ENCODE measurements around the gene PDLIM7. TPM values are rescaled to one million over a fixed set of nuclear protein-coding genes. Genes with fewer than 3 reads are reported as not detected.

Gene PDLIM7
- total RNA-seq, 1 donor from 2014 or later: 113 TPM

DNA sequence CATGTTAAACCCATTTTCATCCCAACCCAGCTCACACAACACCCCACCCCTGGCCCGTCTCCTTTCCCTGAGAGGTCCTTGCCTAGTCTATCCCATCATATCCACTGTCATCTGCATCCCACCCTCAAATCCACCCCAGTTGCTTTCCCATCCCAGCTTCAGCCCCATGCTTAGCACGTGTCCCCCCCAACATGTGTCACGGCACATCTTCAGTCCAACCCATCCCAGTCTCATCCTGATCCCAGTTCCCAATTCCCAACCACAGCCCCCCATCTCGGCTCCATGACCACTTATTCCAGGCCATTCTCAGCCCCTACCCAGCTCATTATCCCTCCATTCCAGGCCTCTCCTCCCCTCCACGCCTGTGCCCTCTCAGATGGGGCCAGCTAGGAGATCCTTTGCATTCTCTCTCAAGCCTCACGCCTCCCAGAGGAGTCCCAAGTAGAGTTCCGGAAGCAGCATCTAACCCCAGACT, 23.4 kb downstream of the PDLIM7 start:
- H3K4me1 Mint-ChIP-seq (ENCODE audit: low read depth): peaks cover 24% of the 10 kb centered on the region
- H3K27ac Mint-ChIP-seq: peak overlapping the region; percentile 96
- H3K9me3 Mint-ChIP-seq (ENCODE audit: low read depth): no peaks in the 10 kb centered on the region

DNA sequence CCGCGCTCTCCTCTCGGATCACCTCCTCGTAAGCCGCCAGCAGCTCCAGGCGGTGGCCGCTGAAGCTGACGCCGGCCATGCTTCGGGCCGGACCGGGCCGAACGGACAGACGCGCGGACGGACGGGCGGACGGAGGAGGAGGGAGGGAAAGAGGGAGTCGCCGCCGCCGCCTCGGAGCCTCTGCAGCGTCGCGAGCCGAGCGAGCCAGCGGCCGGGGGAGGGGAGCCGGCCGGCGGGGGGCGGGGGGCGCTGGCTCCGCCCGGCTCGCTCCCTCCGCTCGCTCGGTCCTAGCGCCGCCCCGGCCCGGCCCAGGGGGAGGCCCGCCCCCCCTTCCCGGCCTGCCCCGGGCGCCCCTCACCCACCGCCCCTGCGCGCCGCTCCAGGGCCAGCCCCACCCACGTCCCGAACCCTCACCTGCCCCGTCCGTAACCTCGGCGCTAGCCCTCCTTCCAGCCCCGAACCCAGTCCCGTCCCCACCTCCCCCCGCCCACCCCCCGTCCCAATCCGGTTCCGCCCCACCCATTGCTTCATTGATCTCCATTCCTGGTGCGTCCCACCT, 23.9 kb downstream of the PDLIM7 start, which contains the start of gene DBN1:
Gene DBN1 (minus strand): TSS at position 192 of the 559 bp plus-strand sequence. CDS start 113 bp downstream, at position 79.
- Mint-ChIP-seq H3K4me1 (ENCODE audit: low read depth) (peaks cover 26% of the 10 kb centered on the region), H3K4me3 (ENCODE audit: low read depth) (peak within 1 kb of the TSS; percentile 82), H3K27ac (peak within 1 kb of the TSS; percentile 96), H3K27me3 (peaks cover 5% of the 10 kb centered on the region), H3K9me3 (ENCODE audit: low read depth) (no peaks in the 10 kb centered on the region), H3K36me3 (ENCODE audit: insufficient read depth) (peaks cover 6% of the 10 kb centered on the region)
- peak; percentile 54 for DNase-seq (ENCODE audit: low spot score, unreplicated experiment)
- TF ChIP-seq, protein P1, sequence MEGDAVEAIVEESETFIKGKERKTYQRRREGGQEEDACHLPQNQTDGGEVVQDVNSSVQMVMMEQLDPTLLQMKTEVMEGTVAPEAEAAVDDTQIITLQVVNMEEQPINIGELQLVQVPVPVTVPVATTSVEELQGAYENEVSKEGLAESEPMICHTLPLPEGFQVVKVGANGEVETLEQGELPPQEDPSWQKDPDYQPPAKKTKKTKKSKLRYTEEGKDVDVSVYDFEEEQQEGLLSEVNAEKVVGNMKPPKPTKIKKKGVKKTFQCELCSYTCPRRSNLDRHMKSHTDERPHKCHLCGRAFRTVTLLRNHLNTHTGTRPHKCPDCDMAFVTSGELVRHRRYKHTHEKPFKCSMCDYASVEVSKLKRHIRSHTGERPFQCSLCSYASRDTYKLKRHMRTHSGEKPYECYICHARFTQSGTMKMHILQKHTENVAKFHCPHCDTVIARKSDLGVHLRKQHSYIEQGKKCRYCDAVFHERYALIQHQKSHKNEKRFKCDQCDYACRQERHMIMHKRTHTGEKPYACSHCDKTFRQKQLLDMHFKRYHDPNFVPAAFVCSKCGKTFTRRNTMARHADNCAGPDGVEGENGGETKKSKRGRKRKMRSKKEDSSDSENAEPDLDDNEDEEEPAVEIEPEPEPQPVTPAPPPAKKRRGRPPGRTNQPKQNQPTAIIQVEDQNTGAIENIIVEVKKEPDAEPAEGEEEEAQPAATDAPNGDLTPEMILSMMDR (IDR thresholded peaks at IDR 0.05; ENCODE audit: unreplicated experiment): no peak

More for the DNA sequence above, 23.4 kb downstream of the PDLIM7 start:
- H3K36me3 Mint-ChIP-seq (ENCODE audit: insufficient read depth): peaks cover 3% of the 10 kb centered on the region
- H3K4me3 Mint-ChIP-seq (ENCODE audit: low read depth): peak overlapping the region; percentile 79
- peaks cover 5% of the 10 kb centered on the region for H3K27me3 Mint-ChIP-seq
- TF ChIP-seq, protein P1 (IDR thresholded peaks at IDR 0.05; ENCODE audit: unreplicated experiment): no peak
- no peak for DNase-seq (ENCODE audit: low spot score, unreplicated experiment)

DNA sequence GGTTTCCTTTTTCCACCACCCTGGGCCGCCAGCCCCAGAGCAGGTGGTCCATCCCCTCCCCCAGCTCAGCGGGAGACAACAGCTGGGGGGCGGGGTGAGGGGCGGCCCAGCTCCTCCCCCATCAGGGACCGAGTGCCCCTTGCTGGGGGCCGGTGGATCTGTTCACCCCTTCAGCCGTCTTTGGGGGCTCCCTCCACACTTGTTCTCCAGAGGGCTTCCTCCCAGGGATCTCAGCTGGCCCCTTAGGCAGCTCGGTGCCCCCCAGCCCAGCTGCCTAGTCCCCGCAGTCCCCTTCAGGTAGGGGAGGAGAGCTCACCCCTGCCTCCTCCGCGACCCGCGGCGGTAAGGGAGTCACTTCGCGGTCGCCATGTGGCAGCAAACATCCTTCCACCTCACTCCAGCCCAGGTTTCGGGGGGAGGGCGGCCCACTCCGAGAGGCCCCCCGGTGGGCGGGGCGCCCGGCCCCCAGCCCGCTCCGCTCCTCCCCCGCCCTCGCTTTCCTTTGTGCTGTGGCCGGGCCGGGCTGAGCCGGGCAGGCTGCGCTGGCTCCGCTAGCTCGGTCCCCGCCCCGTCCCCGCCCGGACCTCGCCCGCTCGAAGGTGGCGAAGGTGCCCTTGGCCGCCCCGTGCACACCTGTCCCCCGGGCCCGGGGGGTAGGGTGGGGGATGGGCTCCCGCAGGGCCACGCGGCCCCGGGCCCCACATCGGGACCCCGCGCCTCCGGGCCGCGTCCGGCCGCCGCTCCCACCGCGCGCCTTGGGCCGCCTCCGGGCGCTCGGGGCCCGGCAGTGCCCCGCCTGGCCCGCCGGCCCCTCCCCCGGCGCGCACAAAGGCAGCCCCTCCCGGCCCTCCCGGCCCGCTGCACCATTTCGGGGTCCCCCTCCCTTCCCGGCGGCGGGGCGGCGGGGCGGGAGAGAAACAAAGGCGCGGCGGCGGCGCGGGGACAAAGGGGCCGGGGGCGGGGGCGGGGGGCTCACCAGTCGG, 24.7 kb downstream of the PDLIM7 start:
- DNase-seq (ENCODE audit: low spot score, unreplicated experiment): peak; percentile 69
- Mint-ChIP-seq H3K9me3 (ENCODE audit: low read depth) (no peaks in the 10 kb centered on the region), H3K27me3 (peaks cover 5% of the 10 kb centered on the region), H3K4me3 (ENCODE audit: low read depth) (peak overlapping the region; percentile 82), H3K27ac (peak overlapping the region; percentile 90), H3K36me3 (ENCODE audit: insufficient read depth) (peaks cover 9% of the 10 kb centered on the region), H3K4me1 (ENCODE audit: low read depth) (peaks cover 26% of the 10 kb centered on the region)
- TF ChIP-seq, protein P1 (IDR thresholded peaks at IDR 0.05; ENCODE audit: unreplicated experiment): no peak

DNA sequence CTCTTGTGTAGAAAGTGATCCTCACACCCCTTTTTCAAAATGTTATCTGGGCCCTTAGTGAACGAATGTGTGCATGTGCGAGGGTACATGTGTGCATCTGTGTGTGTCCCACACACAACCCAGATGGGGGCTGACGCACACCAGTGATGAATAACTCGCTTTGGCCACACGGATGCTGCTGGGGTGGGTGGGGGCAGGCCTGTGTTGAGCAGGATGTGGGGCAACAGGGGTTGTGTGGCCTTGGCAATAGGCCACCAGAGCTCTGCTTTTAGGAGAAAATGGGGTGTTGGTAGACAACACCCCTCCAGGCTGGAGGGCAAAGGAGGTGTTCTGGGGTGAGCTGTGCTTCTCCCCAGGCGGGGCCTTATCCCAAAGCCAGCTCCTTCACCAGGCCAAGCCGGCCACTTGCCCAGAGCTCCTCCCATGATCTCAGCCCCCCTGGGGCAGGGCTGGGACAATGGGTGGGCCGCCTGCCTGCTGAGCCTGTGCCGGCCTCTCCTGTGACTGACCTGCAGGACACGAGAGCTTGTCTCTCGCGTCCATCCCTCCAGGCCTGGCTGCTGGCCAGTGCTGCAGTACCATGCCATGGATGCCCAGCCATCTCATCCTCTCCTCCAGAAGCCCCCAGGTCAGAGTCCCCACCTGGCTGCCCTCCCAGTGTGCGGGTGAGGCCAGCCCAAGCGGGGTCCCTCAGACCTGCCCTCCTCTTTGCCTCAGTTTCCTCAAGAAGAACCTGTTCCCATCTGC, 25.6 kb downstream of the PDLIM7 start:
- TF ChIP-seq, protein P1 (IDR thresholded peaks at IDR 0.05; ENCODE audit: unreplicated experiment): no peak
- peaks cover 26% of the 10 kb centered on the region for H3K4me1 Mint-ChIP-seq (ENCODE audit: low read depth)
- H3K9me3 Mint-ChIP-seq (ENCODE audit: low read depth): no peaks in the 10 kb centered on the region
- peaks cover 5% of the 10 kb centered on the region for H3K27me3 Mint-ChIP-seq
- peaks cover 16% of the 10 kb centered on the region for H3K36me3 Mint-ChIP-seq (ENCODE audit: insufficient read depth)
- no peak for DNase-seq (ENCODE audit: low spot score, unreplicated experiment)
- H3K4me3 Mint-ChIP-seq (ENCODE audit: low read depth): peak overlapping the region; percentile 82
- peak overlapping the region; percentile 84 for H3K27ac Mint-ChIP-seq

Measured in progenitor cell of endocrine pancreas (in vitro differentiated cells).